ENCODE data around the gene DLL4.

DLL4 gene

GRCh38 chr15:40928821-40929659 is at the start of gene DLL4:
DLL4 (plus strand) TSS chr15:40929340; CDS start chr15:40929669, 329 bp downstream.
- no peak for DNase-seq (ENCODE audit: low read depth)

- no peak for DNase-seq (ENCODE audit: low read depth)
Observed at GRCh38 chr15:40879609-40880008, 49.5 kb upstream of the DLL4 start.

- DNase-seq (ENCODE audit: low read depth): no peak
Observed at GRCh38 chr15:40881351-40881750, 47.8 kb upstream of the DLL4 start.

- DNase-seq (ENCODE audit: low read depth): no peak
Observed at GRCh38 chr15:40886586-40886985, 42.6 kb upstream of the DLL4 start.

GRCh38 chr15:40889112-40889511 is 40.0 kb upstream of the DLL4 start:
- DNase-seq (ENCODE audit: low read depth): no peak

GRCh38 chr15:40891138-40891537 is 38.0 kb upstream of the DLL4 start:
- DNase-seq (ENCODE audit: low read depth): no peak

GRCh38 chr15:40891810-40892446 is 37.2 kb upstream of the DLL4 start:
- DNase-seq (ENCODE audit: low read depth): no peak

- no peak for DNase-seq (ENCODE audit: low read depth)
Observed at GRCh38 chr15:40892447-40893012, 36.6 kb upstream of the DLL4 start.

GRCh38 chr15:40893019-40893670 is 36.0 kb upstream of the DLL4 start:
- DNase-seq (ENCODE audit: low read depth): no peak

GRCh38 chr15:40893733-40894680 is 35.1 kb upstream of the DLL4 start, which contains the start of gene VPS18:
VPS18 (plus strand) TSS chr15:40894450; CDS start chr15:40894769, 319 bp downstream.
- peak; percentile 99 for DNase-seq (ENCODE audit: low read depth)

GRCh38 chr15:40894681-40895448 is 34.3 kb upstream of the DLL4 start:
- DNase-seq (ENCODE audit: low read depth): no peak

- DNase-seq (ENCODE audit: low read depth): no peak
Observed at GRCh38 chr15:40899536-40900207, 29.5 kb upstream of the DLL4 start.

- no peak for DNase-seq (ENCODE audit: low read depth)
Observed at GRCh38 chr15:40900256-40901052, 28.7 kb upstream of the DLL4 start.

- no peak for DNase-seq (ENCODE audit: low read depth)
Observed at GRCh38 chr15:40901053-40901443, 28.1 kb upstream of the DLL4 start.

GRCh38 chr15:40902605-40903561 is 26.3 kb upstream of the DLL4 start:
- no peak for DNase-seq (ENCODE audit: low read depth)

- DNase-seq (ENCODE audit: low read depth): no peak
Observed at GRCh38 chr15:40904552-40905201, 24.5 kb upstream of the DLL4 start.
